ENCODE measurements around the gene MLH1. TPM values are rescaled to one million over a fixed set of nuclear protein-coding genes. Genes with fewer than 3 reads are reported as not detected.

The MLH1 gene
- total RNA-seq, 1 experiment from 2014 or later = 47.2 TPM

DNA sequence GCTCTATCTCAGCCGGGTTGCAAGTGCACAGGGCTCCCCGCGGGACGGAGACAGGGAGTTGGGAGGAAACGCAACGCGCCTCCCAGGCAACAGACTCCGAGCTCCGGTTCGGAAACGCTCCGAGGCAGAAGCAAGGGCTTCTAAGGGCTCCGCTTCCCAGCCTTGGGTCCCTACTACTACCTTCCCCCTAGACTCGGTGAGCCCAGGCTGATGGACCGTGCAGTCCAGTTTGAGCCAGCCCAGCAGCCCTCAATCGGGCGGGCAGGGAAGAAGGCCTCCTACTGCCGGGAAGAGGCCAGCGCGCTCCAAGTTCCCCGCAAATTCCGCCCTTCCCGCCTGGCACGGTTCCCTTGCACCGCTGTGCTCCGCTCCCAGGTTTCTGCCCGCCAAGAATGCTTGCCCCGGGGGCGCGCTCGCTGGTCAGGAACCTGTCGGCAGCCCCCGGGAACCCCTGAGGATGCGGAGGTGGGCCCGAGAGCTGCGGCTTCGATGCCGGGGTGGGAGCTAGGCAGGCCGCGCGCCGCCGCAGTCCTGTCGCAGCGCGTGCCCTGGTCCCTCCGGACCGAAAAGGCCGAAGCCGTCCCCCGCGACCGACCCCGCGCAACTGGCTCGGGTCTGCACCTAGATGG lies 49.2 kb upstream of the MLH1 start (continued):
- TF ChIP-seq, protein P1, sequence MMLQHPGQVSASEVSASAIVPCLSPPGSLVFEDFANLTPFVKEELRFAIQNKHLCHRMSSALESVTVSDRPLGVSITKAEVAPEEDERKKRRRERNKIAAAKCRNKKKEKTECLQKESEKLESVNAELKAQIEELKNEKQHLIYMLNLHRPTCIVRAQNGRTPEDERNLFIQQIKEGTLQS (CRISPR knock-in tag; conservative IDR thresholded peaks at IDR 0.05) = no peak
- no peak for TF ChIP-seq HMGA2 (CRISPR knock-in tag; IDR thresholded peaks at IDR 0.05)
- peak; percentile 71; the same call in 1 of the 2 replicates for TF ChIP-seq TEAD1 (CRISPR knock-in tag; IDR thresholded peaks at IDR 0.05)
- TF ChIP-seq EMX1 (CRISPR knock-in tag; IDR thresholded peaks at IDR 0.05) = no peak
- TF ChIP-seq, protein P2, sequence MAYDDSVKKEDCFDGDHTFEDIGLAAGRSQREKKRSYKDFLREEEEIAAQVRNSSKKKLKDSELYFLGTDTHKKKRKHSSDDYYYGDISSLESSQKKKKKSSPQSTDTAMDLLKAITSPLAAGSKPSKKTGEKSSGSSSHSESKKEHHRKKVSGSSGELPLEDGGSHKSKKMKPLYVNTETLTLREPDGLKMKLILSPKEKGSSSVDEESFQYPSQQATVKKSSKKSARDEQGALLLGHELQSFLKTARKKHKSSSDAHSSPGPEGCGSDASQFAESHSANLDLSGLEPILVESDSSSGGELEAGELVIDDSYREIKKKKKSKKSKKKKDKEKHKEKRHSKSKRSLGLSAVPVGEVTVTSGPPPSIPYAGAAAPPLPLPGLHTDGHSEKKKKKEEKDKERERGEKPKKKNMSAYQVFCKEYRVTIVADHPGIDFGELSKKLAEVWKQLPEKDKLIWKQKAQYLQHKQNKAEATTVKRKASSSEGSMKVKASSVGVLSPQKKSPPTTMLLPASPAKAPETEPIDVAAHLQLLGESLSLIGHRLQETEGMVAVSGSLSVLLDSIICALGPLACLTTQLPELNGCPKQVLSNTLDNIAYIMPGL (CRISPR knock-in tag; IDR thresholded peaks at IDR 0.05) = peak; percentile 40; the same call in 1 of the 2 replicates
- TF ChIP-seq, protein P3, sequence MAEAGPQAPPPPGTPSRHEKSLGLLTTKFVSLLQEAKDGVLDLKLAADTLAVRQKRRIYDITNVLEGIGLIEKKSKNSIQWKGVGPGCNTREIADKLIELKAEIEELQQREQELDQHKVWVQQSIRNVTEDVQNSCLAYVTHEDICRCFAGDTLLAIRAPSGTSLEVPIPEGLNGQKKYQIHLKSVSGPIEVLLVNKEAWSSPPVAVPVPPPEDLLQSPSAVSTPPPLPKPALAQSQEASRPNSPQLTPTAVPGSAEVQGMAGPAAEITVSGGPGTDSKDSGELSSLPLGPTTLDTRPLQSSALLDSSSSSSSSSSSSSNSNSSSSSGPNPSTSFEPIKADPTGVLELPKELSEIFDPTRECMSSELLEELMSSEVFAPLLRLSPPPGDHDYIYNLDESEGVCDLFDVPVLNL (CRISPR knock-in tag; IDR thresholded peaks at IDR 0.05; ENCODE audit: borderline replicate concordance, low read depth) = peak; percentile 30; the same call in 1 of the 2 replicates
- TF ChIP-seq CREM (CRISPR knock-in tag; IDR thresholded peaks at IDR 0.05) = peak; percentile 23; the same call in 1 of the 2 replicates
- TF ChIP-seq TEAD4 (CRISPR knock-in tag; IDR thresholded peaks at IDR 0.05) = no peak
- TF ChIP-seq, protein P4, sequence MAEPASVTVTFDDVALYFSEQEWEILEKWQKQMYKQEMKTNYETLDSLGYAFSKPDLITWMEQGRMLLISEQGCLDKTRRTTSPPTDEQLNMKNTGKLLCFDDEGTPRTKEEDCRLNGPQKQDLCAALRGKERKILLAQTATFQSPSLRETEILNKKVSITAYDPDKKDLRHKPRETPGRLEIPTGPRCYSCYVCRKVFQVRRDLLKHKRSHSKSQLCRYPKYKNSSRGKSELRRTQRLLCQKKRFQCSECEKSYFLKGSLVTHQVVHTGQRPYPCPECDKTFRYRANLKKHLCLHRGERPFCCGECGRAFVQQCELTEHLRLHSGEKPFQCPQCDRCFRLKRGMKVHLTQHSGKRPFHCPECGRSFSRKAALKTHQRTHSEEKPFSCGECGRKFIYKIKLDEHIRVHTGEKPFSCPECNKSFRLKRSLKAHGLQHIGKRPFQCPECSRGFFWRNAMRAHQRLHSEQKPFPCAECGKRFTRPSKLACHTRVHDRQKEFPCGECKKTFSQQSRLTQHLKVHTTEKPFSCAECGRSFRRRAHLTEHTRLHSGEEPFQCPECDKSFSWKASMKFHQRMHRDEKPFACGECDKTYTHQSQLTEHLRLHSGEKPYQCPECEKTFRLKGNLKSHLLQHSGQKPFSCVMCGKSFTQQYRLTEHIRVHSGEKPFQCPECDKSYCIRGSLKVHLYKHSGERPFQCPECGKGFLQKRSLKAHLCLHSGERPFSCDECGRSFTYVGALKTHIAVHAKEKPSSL (CRISPR knock-in tag; conservative IDR thresholded peaks at IDR 0.05) = no peak
- TF ChIP-seq ELF4 (CRISPR knock-in tag; IDR thresholded peaks at IDR 0.05; ENCODE audit: low read depth) = no peak
- TF ChIP-seq, protein P5, sequence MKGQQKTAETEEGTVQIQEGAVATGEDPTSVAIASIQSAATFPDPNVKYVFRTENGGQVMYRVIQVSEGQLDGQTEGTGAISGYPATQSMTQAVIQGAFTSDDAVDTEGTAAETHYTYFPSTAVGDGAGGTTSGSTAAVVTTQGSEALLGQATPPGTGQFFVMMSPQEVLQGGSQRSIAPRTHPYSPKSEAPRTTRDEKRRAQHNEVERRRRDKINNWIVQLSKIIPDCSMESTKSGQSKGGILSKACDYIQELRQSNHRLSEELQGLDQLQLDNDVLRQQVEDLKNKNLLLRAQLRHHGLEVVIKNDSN (CRISPR knock-in tag; IDR thresholded peaks at IDR 0.05) = no peak; the same call in 1 of the 2 replicates
- TF ChIP-seq FOXK1 (CRISPR knock-in tag; IDR thresholded peaks at IDR 0.05) = no peak; the same call in 1 of the 2 replicates
- peak; percentile 27; the same call in 1 of the 2 replicates for TF ChIP-seq NFE2L1 (CRISPR knock-in tag; IDR thresholded peaks at IDR 0.05)
- TF ChIP-seq, protein P6, sequence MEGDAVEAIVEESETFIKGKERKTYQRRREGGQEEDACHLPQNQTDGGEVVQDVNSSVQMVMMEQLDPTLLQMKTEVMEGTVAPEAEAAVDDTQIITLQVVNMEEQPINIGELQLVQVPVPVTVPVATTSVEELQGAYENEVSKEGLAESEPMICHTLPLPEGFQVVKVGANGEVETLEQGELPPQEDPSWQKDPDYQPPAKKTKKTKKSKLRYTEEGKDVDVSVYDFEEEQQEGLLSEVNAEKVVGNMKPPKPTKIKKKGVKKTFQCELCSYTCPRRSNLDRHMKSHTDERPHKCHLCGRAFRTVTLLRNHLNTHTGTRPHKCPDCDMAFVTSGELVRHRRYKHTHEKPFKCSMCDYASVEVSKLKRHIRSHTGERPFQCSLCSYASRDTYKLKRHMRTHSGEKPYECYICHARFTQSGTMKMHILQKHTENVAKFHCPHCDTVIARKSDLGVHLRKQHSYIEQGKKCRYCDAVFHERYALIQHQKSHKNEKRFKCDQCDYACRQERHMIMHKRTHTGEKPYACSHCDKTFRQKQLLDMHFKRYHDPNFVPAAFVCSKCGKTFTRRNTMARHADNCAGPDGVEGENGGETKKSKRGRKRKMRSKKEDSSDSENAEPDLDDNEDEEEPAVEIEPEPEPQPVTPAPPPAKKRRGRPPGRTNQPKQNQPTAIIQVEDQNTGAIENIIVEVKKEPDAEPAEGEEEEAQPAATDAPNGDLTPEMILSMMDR (IDR thresholded peaks at IDR 0.05) = no peak

DNA sequence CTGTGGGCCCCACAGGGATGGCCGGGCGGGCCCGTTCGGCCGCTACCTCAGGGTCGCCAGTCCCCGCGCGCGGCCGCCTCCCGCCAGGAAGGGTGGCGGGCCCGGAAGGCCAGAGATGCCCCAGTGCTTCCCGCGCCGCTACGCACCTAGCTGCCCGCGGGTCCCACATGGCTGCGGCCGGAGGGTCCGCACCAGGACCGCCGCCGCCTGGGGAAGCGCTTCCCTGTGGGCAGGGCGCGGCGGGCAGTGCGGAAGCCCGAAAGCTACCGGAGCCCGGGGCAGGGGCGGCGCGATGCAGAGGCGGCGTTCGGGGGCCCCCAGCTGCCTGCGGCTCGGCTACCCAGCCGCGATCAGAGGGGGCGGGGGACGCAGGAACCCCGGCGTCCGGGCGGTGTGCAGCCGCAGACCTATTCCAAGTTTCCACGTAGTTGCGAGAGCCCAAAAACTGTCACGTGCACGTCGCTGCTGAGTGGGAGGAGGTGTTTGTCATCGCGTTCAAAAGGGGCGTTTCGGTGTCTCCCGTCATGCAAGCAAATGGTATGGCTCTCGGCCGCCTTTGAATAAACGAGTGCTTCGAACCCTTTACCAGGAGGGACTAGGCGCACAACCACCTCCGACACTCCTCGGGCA lies 48.6 kb upstream of the MLH1 start, which contains the start of gene TRANK1:
TRANK1 (minus strand) TSS at position 414 of the 630 bp plus-strand sequence; CDS start at position 169, 245 bp downstream.
- Mint-ChIP-seq H3K36me3 (peaks cover 19% of the 10 kb centered on the region), H3K9me3 (peaks cover 26% of the 10 kb centered on the region), H3K4me3 (peak within 1 kb of the TSS; percentile 75), H3K27me3 (ENCODE audit: low read depth) (peaks cover 54% of the 10 kb centered on the region), H3K4me1 (peaks cover 26% of the 10 kb centered on the region), H3K27ac (no peak within 1 kb of the TSS)
- ChIA-PET CTCF (interaction anchor here (0.7 to 4.5 kb wide), 9 partner anchors 9 to 152 kb away, joined by 3 to 55 read pairs (median 5); partner anchors contain the start of genes EPM2AIP1 and MLH1), POLR2A (interaction anchor here (0.7 to 2.2 kb wide), 5 partner anchors 12 to 48 kb away, joined by 3 to 11 read pairs (median 4); partner anchors contain the start of genes EPM2AIP1 and MLH1)
- DNase-seq (ENCODE audit: low spot score) (peak; percentile 42), ATAC-seq (peak; percentile 33)
- TF ChIP-seq NR2C2 (CRISPR knock-in tag; IDR thresholded peaks at IDR 0.05) (no peak), ZNF423 (CRISPR knock-in tag; IDR thresholded peaks at IDR 0.05) (0 out of 2 replicates have a peak, but pooled peaks have one; percentile 13), RELA (CRISPR knock-in tag; IDR thresholded peaks at IDR 0.05; ENCODE audit: borderline replicate concordance) (no peak), ZNF219 (CRISPR knock-in tag; IDR thresholded peaks at IDR 0.05; ENCODE audit: borderline replicate concordance) (no peak), AR (CRISPR knock-in tag; IDR thresholded peaks at IDR 0.05) (no peak)
- TF ChIP-seq, protein P7, sequence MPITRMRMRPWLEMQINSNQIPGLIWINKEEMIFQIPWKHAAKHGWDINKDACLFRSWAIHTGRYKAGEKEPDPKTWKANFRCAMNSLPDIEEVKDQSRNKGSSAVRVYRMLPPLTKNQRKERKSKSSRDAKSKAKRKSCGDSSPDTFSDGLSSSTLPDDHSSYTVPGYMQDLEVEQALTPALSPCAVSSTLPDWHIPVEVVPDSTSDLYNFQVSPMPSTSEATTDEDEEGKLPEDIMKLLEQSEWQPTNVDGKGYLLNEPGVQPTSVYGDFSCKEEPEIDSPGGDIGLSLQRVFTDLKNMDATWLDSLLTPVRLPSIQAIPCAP (CRISPR knock-in tag; IDR thresholded peaks at IDR 0.05) = peak; percentile 59; the same call in 1 of the 2 replicates
- TF ChIP-seq, protein P8, sequence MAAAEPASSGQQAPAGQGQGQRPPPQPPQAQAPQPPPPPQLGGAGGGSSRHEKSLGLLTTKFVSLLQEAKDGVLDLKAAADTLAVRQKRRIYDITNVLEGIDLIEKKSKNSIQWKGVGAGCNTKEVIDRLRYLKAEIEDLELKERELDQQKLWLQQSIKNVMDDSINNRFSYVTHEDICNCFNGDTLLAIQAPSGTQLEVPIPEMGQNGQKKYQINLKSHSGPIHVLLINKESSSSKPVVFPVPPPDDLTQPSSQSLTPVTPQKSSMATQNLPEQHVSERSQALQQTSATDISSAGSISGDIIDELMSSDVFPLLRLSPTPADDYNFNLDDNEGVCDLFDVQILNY (CRISPR knock-in tag; IDR thresholded peaks at IDR 0.05) = peak; percentile 56; the same call in 1 of the 2 replicates

All from WTC11 (cell line).